ENCODE measurements around the gene WNT9A.
"Not testable (repeated sequence)": the region's sequence is repeated elsewhere in the genome, so short reads cannot be mapped to it uniquely, and the experiment has no call there.

- not testable (repeated sequence) for TF ChIP-seq CTCF, POLR2AphosphoS5 (IDR thresholded peaks at IDR 0.05)
Measured at GRCh38 chr1:227966733-227967132, 19.0 kb upstream of the WNT9A start.
